Tibial nerve (tissue), 4 donors: ENCODE results near the gene DMD. TPM values are rescaled to one million over a fixed set of nuclear protein-coding genes. Genes with fewer than 3 reads are reported as not detected.
A peak's percentile ranks its signal among the peaks of the same experiment; 100 is the strongest.

Experiments used
- DNase-seq, 2 donors: peaks; one replicate each; pipeline ENCODE4 v3.0.0-alpha.2; 2019; ENCODE audit warnings: low spot score in 2 of 2
- H3K27ac ChIP-seq, 4 donors: fragments of 200-600 bp; sonication (generic) in 3 of 4; one replicate each; pipeline ENCODE4 v1.5.1; 2017 to 2019; ENCODE audit warnings: mild to moderate bottlenecking in 1 of 4
- H3K27me3 ChIP-seq, 2 donors: fragments of 200-600 bp; sonication (generic) in 1 of 2; one replicate each; pipeline versions ENCODE4 v1.5.1 to v1.6.0; 2017 to 2019
- H3K36me3 ChIP-seq, 3 donors: fragments of 200-600 bp; sonication (generic); one replicate each; pipeline ENCODE4 v1.5.1; 2018 to 2019
- H3K4me1 ChIP-seq, 4 donors: fragments of 200-600 bp; sonication (generic) in 3 of 4; one replicate each; pipeline ENCODE4 v1.5.1; 2017 to 2019
- H3K4me3 ChIP-seq, 4 donors: fragments of 200-600 bp; sonication (generic) in 3 of 4; one replicate each; pipeline ENCODE4 v1.5.1; 2017 to 2019; ENCODE audit warnings: mild to moderate bottlenecking in 1 of 4, moderate library complexity in 1 of 4
- H3K9me3 ChIP-seq, 4 donors: fragments of 200-600 bp; sonication (generic) in 3 of 4; one replicate each; pipeline ENCODE4 v1.5.1; 2017 to 2019
- EP300 ChIP-seq, 2 donors: sonication (generic); formaldehyde crosslinking; IDR thresholded peaks; one replicate each; pipeline ENCODE4 v1.6.1; 2017; ENCODE audit warnings: antibody characterized with exemption in 2 of 2, mild to moderate bottlenecking in 1 of 2
- POLR2A ChIP-seq, 2 donors: fragments of 450-650 bp; IDR thresholded peaks; one replicate each; pipeline ENCODE4 v1.6.1; 2017; ENCODE audit warnings: antibody characterized with exemption in 2 of 2, mild to moderate bottlenecking in 2 of 2, moderate library complexity in 2 of 2
- WGBS, 2 donors: methylation state at CpG; one replicate each; pipeline ENCODE4 v1.1.5; 2018; 5-methylcytosine and 5-hydroxymethylcytosine counted together
- total RNA-seq, 4 donors: library from RNA; depleted of rRNA; stranded (reverse); fragments of >200 nt; gene quantifications; one replicate each; pipeline ENCODE4 v1.1.0, GENCODE V29; 2016
- TF ChIP-seq, protein P1 (sequence below), 5 experiments: fragments of 200-600 bp in 3 of 5; fragments of 450-650 bp in 2 of 5; sonication (generic) in 3 of 5; IDR thresholded peaks; one replicate each; pipeline ENCODE4 v1.5.1; 2016 to 2019; ENCODE audit warnings: antibody characterized with exemption in 5 of 5, mild to moderate bottlenecking in 3 of 5, moderate library complexity in 2 of 5

Gene DMD
- total RNA-seq, 4 donors from 2014 or later = 156 to 345 (median 245) TPM

DNA sequence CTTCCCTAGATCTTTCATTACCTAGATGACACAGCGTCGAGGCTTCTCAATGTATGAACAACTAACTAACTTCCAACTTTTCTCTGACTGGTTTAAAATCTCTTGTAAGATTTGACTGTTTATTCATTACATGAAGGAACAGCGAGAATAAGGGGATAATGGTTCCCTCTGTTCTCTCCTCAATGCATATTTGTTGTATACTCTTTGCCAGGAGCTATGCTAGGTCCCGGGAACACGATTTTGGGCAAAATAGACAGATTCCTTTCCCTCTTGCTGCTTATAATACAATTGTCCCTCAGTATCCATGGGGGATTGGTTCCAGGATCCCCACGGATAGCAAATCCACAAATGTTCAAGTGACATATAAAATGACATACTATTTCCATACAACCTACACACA, 1020.0 kb downstream of the DMD start:
- Histone ChIP-seq H3K4me1 (no peaks in the 10 kb centered on the region), H3K27ac (peak overlapping the region in 1 of 4 donors; percentile 34), H3K27me3 (no peaks in the 10 kb centered on the region), H3K9me3 (no peaks in the 10 kb centered on the region), H3K36me3 (no peaks in the 10 kb centered on the region), H3K4me3 (no peak overlapping the region)
- DNase-seq = no peak
- WGBS, 2 donors = 45 to 63% methylated on average over 6 of the region's 6 CpGs
- TF ChIP-seq POLR2A (IDR thresholded peaks at IDR 0.05) (no peak), EP300 (IDR thresholded peaks at IDR 0.05) (no peak)
- TF ChIP-seq, protein P1, sequence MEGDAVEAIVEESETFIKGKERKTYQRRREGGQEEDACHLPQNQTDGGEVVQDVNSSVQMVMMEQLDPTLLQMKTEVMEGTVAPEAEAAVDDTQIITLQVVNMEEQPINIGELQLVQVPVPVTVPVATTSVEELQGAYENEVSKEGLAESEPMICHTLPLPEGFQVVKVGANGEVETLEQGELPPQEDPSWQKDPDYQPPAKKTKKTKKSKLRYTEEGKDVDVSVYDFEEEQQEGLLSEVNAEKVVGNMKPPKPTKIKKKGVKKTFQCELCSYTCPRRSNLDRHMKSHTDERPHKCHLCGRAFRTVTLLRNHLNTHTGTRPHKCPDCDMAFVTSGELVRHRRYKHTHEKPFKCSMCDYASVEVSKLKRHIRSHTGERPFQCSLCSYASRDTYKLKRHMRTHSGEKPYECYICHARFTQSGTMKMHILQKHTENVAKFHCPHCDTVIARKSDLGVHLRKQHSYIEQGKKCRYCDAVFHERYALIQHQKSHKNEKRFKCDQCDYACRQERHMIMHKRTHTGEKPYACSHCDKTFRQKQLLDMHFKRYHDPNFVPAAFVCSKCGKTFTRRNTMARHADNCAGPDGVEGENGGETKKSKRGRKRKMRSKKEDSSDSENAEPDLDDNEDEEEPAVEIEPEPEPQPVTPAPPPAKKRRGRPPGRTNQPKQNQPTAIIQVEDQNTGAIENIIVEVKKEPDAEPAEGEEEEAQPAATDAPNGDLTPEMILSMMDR (IDR thresholded peaks at IDR 0.05) = no peak

DNA sequence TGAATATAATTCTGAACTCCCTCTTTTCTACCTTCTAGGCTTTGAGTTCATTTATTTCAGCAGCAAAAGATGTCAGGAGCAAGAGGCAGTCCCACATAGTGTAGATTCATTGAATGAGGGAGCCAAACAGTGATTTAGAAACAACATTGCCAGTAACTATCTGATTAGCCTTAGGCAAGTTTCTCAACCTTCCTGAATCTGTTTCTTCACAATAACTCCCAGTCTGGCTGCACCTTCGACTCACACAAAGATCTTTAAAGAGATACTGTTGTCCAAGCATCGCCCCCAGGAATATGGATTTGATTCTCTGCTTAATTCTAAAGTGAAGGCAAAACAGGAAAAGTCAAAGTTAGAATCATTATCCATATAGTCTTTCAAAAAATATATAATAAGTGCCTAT, 1026.2 kb downstream of the DMD start:
- H3K27me3 ChIP-seq = no peaks in the 10 kb centered on the region
- 52 to 54% methylated on average over 2 of the region's 2 CpGs for WGBS, 2 donors
- TF ChIP-seq, protein P1 (IDR thresholded peaks at IDR 0.05) = no peak
- TF ChIP-seq EP300 (IDR thresholded peaks at IDR 0.05) (no peak), POLR2A (IDR thresholded peaks at IDR 0.05) (no peak)
- H3K27ac ChIP-seq = no peak overlapping the region
- no peak for DNase-seq
- no peaks in the 10 kb centered on the region for H3K36me3 ChIP-seq
- H3K9me3 ChIP-seq = no peaks in the 10 kb centered on the region
- H3K4me3 ChIP-seq = no peak overlapping the region
- no peaks in the 10 kb centered on the region for H3K4me1 ChIP-seq

DNA sequence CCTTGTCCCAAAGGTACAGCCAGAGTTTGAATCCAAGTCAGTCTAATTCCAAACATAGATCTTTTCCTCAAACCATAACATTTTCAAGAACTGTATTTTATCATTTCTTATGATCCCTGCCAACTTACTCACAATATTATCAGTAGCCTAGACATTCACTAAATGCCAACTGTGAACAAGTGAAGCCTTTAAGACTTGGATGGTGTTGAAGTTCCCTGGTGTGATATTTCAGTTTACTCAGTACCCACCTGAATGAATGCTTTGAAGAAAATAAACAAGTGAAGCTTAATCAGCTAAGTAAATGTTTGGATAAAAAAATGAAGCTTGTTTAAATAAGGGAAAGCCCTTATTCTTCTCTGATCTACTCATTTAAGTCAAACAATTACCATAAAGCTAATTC, 1028.3 kb downstream of the DMD start:
- H3K4me3 ChIP-seq = no peak overlapping the region
- TF ChIP-seq, protein P1 (IDR thresholded peaks at IDR 0.05) = no peak
- TF ChIP-seq EP300 (IDR thresholded peaks at IDR 0.05) = no peak
- TF ChIP-seq POLR2A (IDR thresholded peaks at IDR 0.05) = no peak
- H3K27me3 ChIP-seq = no peaks in the 10 kb centered on the region
- H3K9me3 ChIP-seq = no peaks in the 10 kb centered on the region
- no peaks in the 10 kb centered on the region for H3K36me3 ChIP-seq
- no peak for DNase-seq
- no peak overlapping the region for H3K27ac ChIP-seq
- H3K4me1 ChIP-seq = no peaks in the 10 kb centered on the region

DNA sequence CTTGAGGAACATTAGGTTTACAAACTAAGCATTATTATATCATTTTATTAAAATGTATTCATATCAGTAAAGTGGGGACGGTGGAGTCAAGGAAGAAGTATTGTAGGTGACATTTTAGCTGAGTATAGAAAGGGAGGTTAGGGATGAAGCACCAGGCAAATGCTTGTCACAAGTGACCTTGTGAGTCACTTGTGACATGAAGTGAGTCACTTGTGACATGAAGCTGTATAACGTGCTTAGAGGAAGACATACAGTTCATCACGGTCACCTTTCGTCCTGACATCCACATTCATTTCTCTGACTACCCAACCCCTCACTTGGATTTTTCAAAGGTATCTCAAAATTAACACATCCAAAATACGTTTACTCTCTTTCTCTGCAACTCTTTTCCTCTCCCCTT, 1034.8 kb downstream of the DMD start:
- Histone ChIP-seq H3K9me3 (no peaks in the 10 kb centered on the region), H3K4me3 (no peak overlapping the region), H3K4me1 (no peaks in the 10 kb centered on the region), H3K36me3 (no peaks in the 10 kb centered on the region), H3K27ac (no peak overlapping the region), H3K27me3 (no peaks in the 10 kb centered on the region)
- no peak for DNase-seq
- no peak for TF ChIP-seq POLR2A (IDR thresholded peaks at IDR 0.05)
- TF ChIP-seq, protein P1 (IDR thresholded peaks at IDR 0.05) = no peak
- TF ChIP-seq EP300 (IDR thresholded peaks at IDR 0.05) = no peak
- WGBS, 2 donors = 83 to 89% methylated on average over 5 of the region's 5 CpGs

DNA sequence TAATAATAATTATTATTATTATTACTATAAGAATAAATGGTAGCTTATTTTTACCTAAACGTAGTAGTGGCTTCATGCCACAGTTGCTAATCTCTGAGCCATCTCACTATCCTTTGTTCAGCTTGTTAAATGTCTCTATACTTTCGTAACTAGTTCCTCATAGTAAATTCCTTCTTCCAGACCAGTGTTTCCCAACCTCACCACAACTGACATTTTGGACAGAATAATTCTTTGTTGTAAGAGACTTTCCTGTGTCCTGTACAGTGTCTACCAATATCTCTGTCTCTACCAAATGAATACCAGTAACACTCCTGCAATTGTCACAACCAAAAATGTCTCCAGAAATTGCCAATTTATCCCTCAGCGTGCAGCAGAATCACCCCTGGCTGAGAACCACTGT, 1040.9 kb downstream of the DMD start:
- Histone ChIP-seq H3K4me1 (no peaks in the 10 kb centered on the region), H3K4me3 (no peak overlapping the region), H3K36me3 (no peaks in the 10 kb centered on the region), H3K27ac (no peak overlapping the region), H3K27me3 (no peaks in the 10 kb centered on the region), H3K9me3 (no peaks in the 10 kb centered on the region)
- DNase-seq = no peak
- 69 to 83% methylated on average over 3 of the region's 3 CpGs for WGBS, 2 donors
- TF ChIP-seq, protein P1 (IDR thresholded peaks at IDR 0.05) = no peak
- TF ChIP-seq EP300 (IDR thresholded peaks at IDR 0.05) (no peak), POLR2A (IDR thresholded peaks at IDR 0.05) (no peak)
